Progenitor cell of endocrine pancreas (in vitro differentiated cells): Measurements from ENCODE around the gene LRRC28. TPM values are rescaled to one million over a fixed set of nuclear protein-coding genes. Genes with fewer than 3 reads are reported as not detected.

Experiments
- DNase-seq: peaks from one replicate; pipeline ENCODE4 v3.0.0; 2021; ENCODE audit warnings: low spot score; ENCODE audit not compliant: unreplicated experiment
- H3K27ac Mint-ChIP-seq: 2 replicates; pipeline ENCODE4 v1.8.0; 2021; ENCODE audit warnings: mild to moderate bottlenecking, moderate library complexity, mixed read lengths
- H3K27me3 Mint-ChIP-seq: 2 replicates; pipeline ENCODE4 v1.8.0; 2021; ENCODE audit warnings: mixed read lengths
- H3K36me3 Mint-ChIP-seq: 2 replicates; pipeline ENCODE4 v1.8.0; 2022; ENCODE audit warnings: mixed read lengths; ENCODE audit not compliant: insufficient read depth
- H3K4me1 Mint-ChIP-seq: 2 replicates; pipeline ENCODE4 v1.8.0; 2021; ENCODE audit warnings: low read depth, mixed read lengths
- H3K4me3 Mint-ChIP-seq: 2 replicates; pipeline ENCODE4 v1.8.0; 2021; ENCODE audit warnings: low read depth, mild to moderate bottlenecking, moderate library complexity, mixed read lengths
- H3K9me3 Mint-ChIP-seq: 2 replicates; pipeline ENCODE4 v1.8.0; 2021; ENCODE audit warnings: low read depth, mixed read lengths
- CTCF ChIP-seq: fragments of 200-600 bp; sonication (generic); IDR thresholded peaks from one replicate; pipeline ENCODE4 v1.5.0; 2021; ENCODE audit warnings: antibody characterized with exemption, mild to moderate bottlenecking; ENCODE audit not compliant: unreplicated experiment
- total RNA-seq: library from RNA; stranded (reverse); gene quantifications from 2 replicates; pipeline ENCODE4 v1.2.1, GENCODE V29; 2021

LRRC28 gene
- total RNA-seq, 1 donor from 2014 or later: 36.5 TPM

- Mint-ChIP-seq H3K27me3 (peaks cover 5% of the 10 kb centered on the region), H3K9me3 (no peaks in the 10 kb centered on the region), H3K36me3 (no peaks in the 10 kb centered on the region), H3K4me3 (no peak overlapping the region), H3K27ac (no peak overlapping the region), H3K4me1 (peaks cover 2% of the 10 kb centered on the region)
- no peak for TF ChIP-seq CTCF
- DNase-seq: no peak
Observed at GRCh38 chr15:99406716-99407487, 155.6 kb downstream of the LRRC28 start.

GRCh38 chr15:99407716-99408115, 156.4 kb downstream of the LRRC28 start:
- no peaks in the 10 kb centered on the region for H3K36me3 Mint-ChIP-seq
- H3K4me3 Mint-ChIP-seq: no peak overlapping the region
- peaks cover 5% of the 10 kb centered on the region for H3K27me3 Mint-ChIP-seq
- H3K4me1 Mint-ChIP-seq: no peaks in the 10 kb centered on the region
- H3K27ac Mint-ChIP-seq: no peak overlapping the region
- TF ChIP-seq CTCF: no peak
- DNase-seq: no peak
- H3K9me3 Mint-ChIP-seq: no peaks in the 10 kb centered on the region

- Mint-ChIP-seq H3K4me1 (no peaks in the 10 kb centered on the region), H3K27ac (no peak overlapping the region), H3K4me3 (no peak overlapping the region), H3K27me3 (peaks cover 5% of the 10 kb centered on the region), H3K36me3 (no peaks in the 10 kb centered on the region), H3K9me3 (no peaks in the 10 kb centered on the region)
- no peak for TF ChIP-seq CTCF
- no peak for DNase-seq
Observed at GRCh38 chr15:99408236-99409096, 157.2 kb downstream of the LRRC28 start.

- Mint-ChIP-seq H3K36me3 (no peaks in the 10 kb centered on the region), H3K4me3 (no peak overlapping the region), H3K27me3 (peaks cover 5% of the 10 kb centered on the region), H3K27ac (no peak overlapping the region), H3K4me1 (no peaks in the 10 kb centered on the region), H3K9me3 (no peaks in the 10 kb centered on the region)
- TF ChIP-seq CTCF: peak; percentile 30
- DNase-seq: no peak
Observed at GRCh38 chr15:99409097-99409473, 157.8 kb downstream of the LRRC28 start.

GRCh38 chr15:99409560-99409959, 158.3 kb downstream of the LRRC28 start:
- Mint-ChIP-seq H3K4me3 (no peak overlapping the region), H3K9me3 (no peaks in the 10 kb centered on the region), H3K27ac (no peak overlapping the region), H3K27me3 (peaks cover 5% of the 10 kb centered on the region), H3K36me3 (no peaks in the 10 kb centered on the region), H3K4me1 (no peaks in the 10 kb centered on the region)
- no peak for TF ChIP-seq CTCF
- DNase-seq: no peak
